ENCODE data around the gene NSD1.
"Not testable (repeated sequence)": the region's sequence is repeated elsewhere in the genome, so short reads cannot be mapped to it uniquely, and the experiment has no call there.

Gene NSD1

GRCh38 chr5:177293819-177294581 is 160.4 kb downstream of the NSD1 start:
- no peak for DNase-seq

- no peak for DNase-seq
Observed at GRCh38 chr5:177294632-177295031, 161.1 kb downstream of the NSD1 start.

GRCh38 chr5:177295924-177296323 is 162.4 kb downstream of the NSD1 start:
- DNase-seq = no peak

GRCh38 chr5:177296581-177296980 is 163.0 kb downstream of the NSD1 start:
- DNase-seq = no peak

GRCh38 chr5:177297922-177298321 is 164.3 kb downstream of the NSD1 start:
- no peak for DNase-seq

- DNase-seq = no peak
Observed at GRCh38 chr5:177299697-177300096, 166.1 kb downstream of the NSD1 start.

GRCh38 chr5:177300236-177300880 is 166.8 kb downstream of the NSD1 start:
- DNase-seq = peak; percentile 42 to 77

- DNase-seq = no peak
Observed at GRCh38 chr5:177300951-177301350, 167.4 kb downstream of the NSD1 start.

- DNase-seq = no peak
Observed at GRCh38 chr5:177301503-177302165, 168.1 kb downstream of the NSD1 start.

GRCh38 chr5:177302354-177303110 is 169.0 kb downstream of the NSD1 start:
- peak in 1 of 2 experiments; percentile 31 for DNase-seq

GRCh38 chr5:177303121-177303924 is 169.8 kb downstream of the NSD1 start, which contains the start of the genes PRELID1 and RAB24:
TSS of gene PRELID1 (plus strand) at chr5:177303799. CDS start at chr5:177303986, 187 bp downstream.
TSS of gene RAB24 (minus strand) at chr5:177303719. CDS start at chr5:177303288, 431 bp downstream.
- peak; percentile 74 to 78 for DNase-seq

GRCh38 chr5:177303925-177304391 is 170.4 kb downstream of the NSD1 start:
- peak in 1 of 2 experiments; percentile 58 for DNase-seq

- DNase-seq = peak; percentile 43 to 58
Observed at GRCh38 chr5:177304392-177305119, 171.0 kb downstream of the NSD1 start.

GRCh38 chr5:177306103-177306640 is 172.6 kb downstream of the NSD1 start:
- not testable (repeated sequence) for DNase-seq

GRCh38 chr5:177306674-177307543 is 173.3 kb downstream of the NSD1 start:
- DNase-seq = no peak

GRCh38 chr5:177307544-177308363 is 174.2 kb downstream of the NSD1 start:
- DNase-seq = no peak

GRCh38 chr5:177308740-177309139 is 175.2 kb downstream of the NSD1 start:
- DNase-seq = no peak

GRCh38 chr5:177309351-177310191 is 176.0 kb downstream of the NSD1 start:
- DNase-seq = peak; percentile 76 to 87

Measured in SW 1271 (cell line).